GM12864 (cell line): ENCODE data around the gene FSTL5.

Experiments used
- DNase-seq: peaks from one replicate; pipeline ENCODE4 v3.0.0-alpha.2; 2011; ENCODE audit warnings: low read depth
- H3K4me3 ChIP-seq: 2 replicates; pipeline ENCODE4 v1.5.1; 2011; ENCODE audit warnings: mild to moderate bottlenecking, low read depth, low read length, control low read depth
- CTCF ChIP-seq: IDR thresholded peaks from 2 replicates; pipeline ENCODE4 v1.5.1; 2011; ENCODE audit warnings: low read depth, mild to moderate bottlenecking, moderate library complexity, low read length, control low read depth, inconsistent platforms; ENCODE audit errors: missing control alignments

The FSTL5 gene

GRCh38 chr4:161920304-161921052, 243.3 kb downstream of the FSTL5 start:
- no peak overlapping the region for H3K4me3 ChIP-seq
- no peak for DNase-seq
- no peak for TF ChIP-seq CTCF

GRCh38 chr4:161919442-161920220, 244.2 kb downstream of the FSTL5 start:
- DNase-seq: no peak
- no peak overlapping the region for H3K4me3 ChIP-seq
- no peak for TF ChIP-seq CTCF

GRCh38 chr4:161916035-161916434, 247.8 kb downstream of the FSTL5 start:
- TF ChIP-seq CTCF: no peak
- DNase-seq: no peak
- no peak overlapping the region for H3K4me3 ChIP-seq

- no peak for TF ChIP-seq CTCF
- no peak overlapping the region for H3K4me3 ChIP-seq
- DNase-seq: no peak
Observed at GRCh38 chr4:161907590-161907955, 256.2 kb downstream of the FSTL5 start.

- TF ChIP-seq CTCF: no peak
- no peak overlapping the region for H3K4me3 ChIP-seq
- DNase-seq: no peak
Observed at GRCh38 chr4:161906836-161907589, 256.8 kb downstream of the FSTL5 start.

GRCh38 chr4:161900110-161900509, 263.7 kb downstream of the FSTL5 start:
- DNase-seq: no peak
- no peak for TF ChIP-seq CTCF

More at GRCh38 chr4:161900110-161900509, 263.7 kb downstream of the FSTL5 start:
- no peak overlapping the region for H3K4me3 ChIP-seq
